ENCODE data around the gene TMEM86B.
"Not testable (repeated sequence)": the region's sequence is repeated elsewhere in the genome, so short reads cannot be mapped to it uniquely, and the experiment has no call there.

TMEM86B gene

DNA sequence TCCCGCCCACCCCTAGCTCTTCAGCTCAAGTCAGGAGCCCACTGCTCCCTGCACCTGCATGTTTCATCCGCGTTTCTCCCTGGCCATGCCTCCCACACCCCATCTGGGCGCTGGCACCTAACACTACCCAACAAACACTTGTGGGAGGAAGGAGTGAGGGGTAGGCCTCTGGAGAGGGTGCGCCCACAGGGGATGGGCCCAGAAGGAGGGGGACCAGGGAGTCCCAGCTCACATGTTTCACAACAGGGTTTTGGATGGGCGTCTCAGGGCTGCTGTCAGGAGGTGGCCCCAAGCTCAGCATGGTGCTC, 12.1 kb upstream of the TMEM86B start:
- DNase-seq: no peak

- DNase-seq: no peak
Observed at GRCh38 chr19:55239004-55239403, 10.4 kb upstream of the TMEM86B start.

GRCh38 chr19:55238030-55238429, 9.5 kb upstream of the TMEM86B start:
- DNase-seq: no peak

DNA sequence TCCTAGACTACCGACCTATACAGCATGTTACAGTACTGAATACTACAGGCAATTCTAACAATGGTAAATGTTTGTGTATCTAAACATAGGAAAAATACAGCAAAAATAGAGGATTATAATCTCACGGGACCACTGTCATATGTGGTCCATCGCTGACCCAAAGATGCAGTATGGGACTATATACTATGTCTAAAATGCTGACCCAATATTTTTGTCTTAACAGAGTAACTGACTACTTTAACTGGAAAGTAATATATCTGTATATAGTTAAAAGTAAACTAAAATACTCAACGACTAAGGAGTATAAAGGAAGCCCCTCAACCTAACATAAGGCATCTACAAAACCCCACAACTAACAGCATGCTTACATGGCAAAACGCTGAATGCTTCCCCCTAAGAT, 4.4 kb upstream of the TMEM86B start:
- DNase-seq: no peak

- DNase-seq: no peak
Observed at GRCh38 chr19:55232286-55232602, 3.7 kb upstream of the TMEM86B start.

DNA sequence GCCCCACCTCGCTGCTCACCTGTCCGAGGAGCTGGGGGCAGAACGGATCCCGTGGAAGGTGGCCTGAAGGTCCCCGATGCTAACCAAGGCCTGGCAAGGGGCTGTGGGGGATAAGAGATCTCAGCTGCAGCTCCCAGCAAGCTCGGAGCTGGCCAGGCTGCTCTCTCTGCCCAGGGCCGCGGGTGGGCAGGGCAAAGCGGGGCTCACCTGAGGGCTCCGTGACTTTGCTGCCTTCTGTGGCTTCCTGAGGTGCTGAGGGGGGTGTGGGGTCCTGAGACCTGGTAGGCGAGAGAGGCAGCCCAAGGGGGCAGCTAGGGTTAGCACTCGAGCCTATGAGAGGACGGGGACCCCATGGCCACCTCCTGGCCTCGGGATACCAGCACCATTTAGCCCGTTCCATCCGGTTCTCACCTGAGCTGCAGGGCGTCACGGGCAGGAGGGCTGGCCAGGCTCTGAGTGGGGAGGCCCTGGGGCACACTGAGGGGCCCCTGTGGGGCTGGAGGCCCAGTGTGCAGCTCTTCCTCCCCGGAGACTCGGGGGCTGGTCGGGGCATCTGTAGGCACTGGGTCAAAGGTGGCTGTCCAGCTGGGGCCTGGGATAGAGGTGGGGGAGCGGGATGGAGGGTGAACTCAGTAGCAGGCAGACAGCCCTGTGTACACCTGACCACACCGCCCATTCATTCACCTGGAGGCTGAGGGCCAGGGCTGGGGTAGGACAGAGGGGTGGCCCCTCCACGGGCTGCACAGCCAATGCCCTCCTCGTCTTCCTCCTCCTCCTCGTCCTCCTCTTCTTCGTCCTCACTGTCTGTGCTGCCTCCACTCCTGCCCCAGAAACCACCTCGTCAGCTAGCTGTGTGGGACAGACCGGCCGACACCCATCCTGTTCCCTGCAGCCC, 3.1 kb upstream of the TMEM86B start:
- no peak for DNase-seq

DNA sequence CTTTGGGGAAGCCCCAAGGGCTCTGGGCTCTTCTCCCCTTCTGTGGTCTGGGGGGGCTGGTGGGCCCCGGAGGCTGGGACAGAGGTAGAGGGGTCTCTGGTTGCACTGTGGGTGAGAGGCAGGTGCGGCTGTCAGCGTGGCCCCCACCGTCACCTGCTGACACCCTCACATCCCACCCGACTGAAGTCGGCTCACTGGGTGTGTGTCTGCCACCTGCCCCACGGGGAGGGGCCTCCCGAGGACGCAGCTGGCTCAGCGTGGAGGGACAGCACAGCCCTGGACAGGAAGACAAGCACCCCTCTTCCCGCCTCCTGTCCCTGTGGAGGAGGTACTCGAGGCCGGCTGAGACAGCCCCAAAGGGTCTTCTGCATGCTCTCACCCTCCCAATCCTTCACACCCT, 2.2 kb upstream of the TMEM86B start:
- DNase-seq: no peak

GRCh38 chr19:55230329-55230728, 1.8 kb upstream of the TMEM86B start:
- no peak for DNase-seq

DNA sequence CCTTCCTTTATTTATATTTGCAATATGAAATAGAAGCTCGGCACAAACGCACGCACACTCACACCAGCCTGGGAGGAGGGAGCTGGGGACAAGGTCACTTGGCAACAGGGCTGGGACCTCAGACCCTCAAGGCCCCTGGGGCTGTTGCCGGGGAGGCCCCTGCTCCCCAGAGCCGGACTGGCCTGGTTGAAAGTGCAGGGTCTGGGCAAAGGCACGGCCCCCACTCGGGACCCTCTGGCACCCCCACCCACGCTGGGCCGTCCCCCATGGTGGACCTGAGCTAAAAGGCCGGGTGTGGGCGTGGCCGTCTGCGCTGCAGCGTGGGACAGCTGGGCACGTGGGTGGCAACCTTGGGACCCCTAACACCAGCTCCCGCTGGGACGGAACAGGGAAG, 1.2 kb upstream of the TMEM86B start:
- DNase-seq: no peak

DNA sequence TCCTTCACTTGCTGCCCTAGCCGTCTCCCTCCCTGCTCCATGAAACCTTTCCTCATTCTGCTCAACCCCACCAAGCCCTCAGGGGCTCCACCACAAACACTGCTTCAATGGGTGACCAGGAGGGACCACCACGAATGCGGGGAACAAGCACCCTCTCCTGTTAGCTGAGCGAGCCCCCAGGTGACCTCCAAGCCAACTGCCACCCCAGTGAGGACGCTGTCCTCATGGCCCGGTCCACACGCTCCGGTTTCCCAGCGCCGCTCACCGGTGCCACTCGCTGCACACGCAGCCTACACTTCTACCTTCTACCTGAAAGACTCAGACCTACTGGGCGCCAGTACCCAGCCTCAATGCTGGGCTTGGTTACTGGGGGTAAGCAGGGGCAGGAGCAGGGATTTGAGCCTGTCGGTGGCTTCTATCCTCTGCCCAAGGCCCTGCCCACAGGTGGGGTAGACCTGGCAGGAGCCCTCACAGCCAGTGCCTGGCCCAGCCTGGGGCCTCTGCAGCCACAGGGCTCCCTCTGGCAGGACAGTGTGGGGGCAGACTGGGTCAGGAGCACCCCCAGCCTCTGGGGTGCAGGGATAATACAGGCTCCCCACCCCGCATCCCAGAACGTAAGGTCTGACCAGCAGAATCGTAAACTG, 704 bp upstream of the TMEM86B start:
- no peak for DNase-seq

DNA sequence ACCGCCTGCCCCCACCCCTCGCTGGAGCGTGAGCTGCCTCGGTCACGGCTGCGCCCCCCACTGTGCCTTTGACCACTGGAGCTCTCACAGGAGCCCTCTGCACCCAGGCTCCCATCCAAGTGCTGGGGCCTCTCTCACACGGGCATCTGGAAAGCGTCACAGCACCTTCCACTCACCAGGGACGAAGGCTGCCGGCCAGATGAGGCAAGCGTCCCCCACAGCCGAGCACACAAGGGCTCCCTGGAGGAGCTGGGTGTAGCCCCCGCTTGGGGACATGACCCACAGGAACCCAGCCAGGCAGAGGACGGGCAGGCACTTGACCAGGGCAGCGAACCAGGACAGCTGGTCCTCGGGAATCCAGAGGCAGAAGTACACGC, 560 bp downstream of the TMEM86B start:
- no peak for DNase-seq

DNA sequence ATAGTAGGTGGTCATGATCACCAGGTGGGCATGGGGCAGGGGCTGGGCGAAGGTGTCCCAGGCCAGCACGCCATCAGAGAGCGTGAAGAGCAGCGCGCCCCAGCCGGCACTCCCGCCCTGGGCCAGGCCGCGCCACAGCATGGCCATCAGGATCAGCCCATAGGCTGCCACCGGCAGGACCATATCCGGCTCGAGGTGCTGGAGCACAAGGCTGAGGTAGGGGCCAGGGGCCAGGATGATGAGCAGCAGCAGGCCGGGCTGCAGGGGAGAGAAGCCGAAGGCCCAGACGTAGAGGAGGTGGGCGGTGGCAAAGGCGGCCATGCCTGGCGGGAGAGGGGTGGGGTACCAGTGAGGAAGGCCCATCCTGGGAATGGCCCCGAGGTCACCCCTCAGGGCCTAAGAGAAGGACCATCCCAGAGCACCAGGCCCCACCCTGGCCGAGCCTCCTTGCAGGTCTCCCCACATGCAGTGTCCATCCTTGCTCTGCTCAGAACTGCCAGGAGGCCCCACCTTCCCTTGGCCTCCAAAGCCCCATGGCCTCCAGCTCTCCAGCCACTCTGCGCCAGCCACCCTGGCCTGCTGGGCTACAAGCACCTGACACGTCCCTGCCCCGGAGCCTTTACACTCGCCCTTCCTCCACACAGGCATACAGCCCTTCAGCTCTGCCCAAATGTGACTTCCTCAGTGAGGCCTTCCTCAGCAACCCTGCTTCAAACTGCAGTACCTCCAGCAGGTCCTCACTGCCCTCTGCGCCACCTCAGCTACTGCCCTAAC, 1.1 kb downstream of the TMEM86B start:
- no peak for DNase-seq

GRCh38 chr19:55226788-55227187, 1.8 kb downstream of the TMEM86B start:
- no peak for DNase-seq

DNA sequence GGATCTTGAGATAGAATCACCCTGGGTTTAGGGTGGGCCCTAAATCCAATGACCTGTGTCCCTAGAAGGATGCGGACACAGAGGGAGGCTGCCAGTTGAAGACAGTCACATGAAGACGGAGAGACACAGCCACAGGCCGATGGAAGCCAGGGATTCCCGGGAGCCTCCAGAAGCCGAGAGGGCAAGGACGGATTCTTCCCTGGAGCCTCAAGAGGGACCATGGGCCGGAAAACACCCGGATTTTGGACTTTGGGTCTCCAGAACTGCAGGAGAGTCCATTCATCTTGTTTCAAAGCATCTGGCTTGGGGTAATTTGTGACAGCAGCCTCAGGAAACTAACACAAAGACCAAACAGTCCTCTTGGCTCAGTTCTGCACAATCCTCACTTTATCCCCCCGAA, 2.3 kb downstream of the TMEM86B start:
- DNase-seq: no peak

GRCh38 chr19:55225415-55225958, 3.1 kb downstream of the TMEM86B start:
- DNase-seq: no peak

DNA sequence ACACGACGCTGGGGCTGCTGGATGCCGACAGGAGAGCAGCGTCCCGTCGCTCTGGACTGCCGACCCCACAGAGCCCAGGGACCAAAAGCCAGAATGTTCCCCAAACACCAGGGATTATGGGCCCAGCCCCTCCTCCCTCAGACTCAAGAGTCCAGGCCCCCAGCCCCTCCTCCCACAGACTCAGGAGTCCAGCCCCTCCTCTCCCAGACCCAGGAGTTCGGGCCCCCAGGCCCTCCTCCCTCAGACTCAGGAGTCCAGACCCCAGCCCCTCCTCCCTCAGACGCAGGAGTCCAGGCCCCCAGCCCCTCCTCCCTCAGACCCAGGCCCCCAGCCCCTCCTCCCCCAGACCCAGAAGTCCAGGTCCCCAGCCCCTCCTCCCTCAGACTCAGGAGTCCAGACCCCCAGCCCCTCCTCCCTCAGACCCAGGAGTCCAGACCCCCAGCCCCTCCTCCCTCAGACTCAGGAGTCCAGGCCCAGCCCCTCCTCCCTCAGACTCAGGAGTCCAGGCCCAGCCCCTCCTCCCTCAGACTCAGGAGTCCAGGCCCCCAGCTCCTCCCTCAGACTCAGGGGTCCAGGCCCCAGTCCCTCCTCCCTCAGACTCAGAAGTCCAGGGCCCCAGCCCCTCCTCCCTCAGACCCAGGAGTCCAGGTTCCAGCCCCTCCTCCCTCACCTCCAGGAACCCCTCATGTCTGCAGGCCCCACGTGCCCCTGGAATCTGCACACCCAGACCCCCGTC, 3.7 kb downstream of the TMEM86B start:
- DNase-seq: not testable (repeated sequence)

DNA sequence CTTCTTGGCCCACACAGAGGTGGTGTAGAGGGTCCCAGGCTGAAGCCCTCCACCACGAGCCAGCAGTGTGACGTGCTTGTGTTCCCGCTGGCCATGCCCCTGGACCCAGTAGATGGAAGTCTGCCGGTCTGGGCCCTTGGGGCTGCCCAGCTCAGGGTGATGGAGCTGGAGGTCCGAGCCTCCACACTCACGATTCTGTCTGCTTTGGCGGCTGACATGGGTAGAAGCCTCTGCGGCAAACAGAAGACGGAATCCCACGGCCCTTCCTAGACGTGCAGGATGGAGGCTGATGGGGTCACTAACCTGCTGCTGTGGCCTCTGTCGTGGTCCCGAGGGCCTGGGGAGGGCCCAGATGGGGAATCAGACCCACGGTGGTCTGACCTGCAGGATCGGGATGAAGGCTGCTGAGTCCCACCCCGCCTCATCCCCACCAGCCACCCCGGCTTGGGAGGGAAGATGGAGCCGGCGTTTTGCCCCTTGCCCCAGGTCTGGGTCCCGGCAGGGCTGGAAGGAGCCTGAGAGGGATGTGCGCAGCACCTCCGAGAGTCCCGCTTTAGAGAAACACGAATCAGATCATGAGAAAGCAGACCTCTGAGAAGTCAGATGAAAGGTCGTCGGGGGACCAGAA, 4.4 kb downstream of the TMEM86B start:
- DNase-seq: no peak

- DNase-seq: no peak
Observed at GRCh38 chr19:55223291-55224037, 5.1 kb downstream of the TMEM86B start.

DNA sequence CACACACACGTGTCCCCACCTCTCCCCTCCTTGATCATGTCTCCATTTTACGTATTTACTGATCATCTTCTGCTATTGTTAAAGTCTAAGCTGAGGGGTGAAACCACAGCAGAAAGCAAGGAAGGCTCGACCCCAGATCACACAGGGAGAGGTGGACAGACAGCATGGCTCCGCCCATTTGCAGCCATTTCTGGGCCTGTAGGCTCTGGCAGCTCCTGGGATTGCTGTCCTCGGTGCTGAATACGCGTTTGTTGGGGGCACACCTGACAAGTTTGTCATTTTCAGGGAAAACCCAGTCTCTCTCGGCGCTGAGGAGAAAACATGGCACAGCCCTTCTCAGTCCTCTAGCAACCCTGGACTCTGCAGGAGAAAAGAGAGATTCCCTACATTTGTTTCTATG, 8.0 kb downstream of the TMEM86B start:
- DNase-seq: no peak

DNA sequence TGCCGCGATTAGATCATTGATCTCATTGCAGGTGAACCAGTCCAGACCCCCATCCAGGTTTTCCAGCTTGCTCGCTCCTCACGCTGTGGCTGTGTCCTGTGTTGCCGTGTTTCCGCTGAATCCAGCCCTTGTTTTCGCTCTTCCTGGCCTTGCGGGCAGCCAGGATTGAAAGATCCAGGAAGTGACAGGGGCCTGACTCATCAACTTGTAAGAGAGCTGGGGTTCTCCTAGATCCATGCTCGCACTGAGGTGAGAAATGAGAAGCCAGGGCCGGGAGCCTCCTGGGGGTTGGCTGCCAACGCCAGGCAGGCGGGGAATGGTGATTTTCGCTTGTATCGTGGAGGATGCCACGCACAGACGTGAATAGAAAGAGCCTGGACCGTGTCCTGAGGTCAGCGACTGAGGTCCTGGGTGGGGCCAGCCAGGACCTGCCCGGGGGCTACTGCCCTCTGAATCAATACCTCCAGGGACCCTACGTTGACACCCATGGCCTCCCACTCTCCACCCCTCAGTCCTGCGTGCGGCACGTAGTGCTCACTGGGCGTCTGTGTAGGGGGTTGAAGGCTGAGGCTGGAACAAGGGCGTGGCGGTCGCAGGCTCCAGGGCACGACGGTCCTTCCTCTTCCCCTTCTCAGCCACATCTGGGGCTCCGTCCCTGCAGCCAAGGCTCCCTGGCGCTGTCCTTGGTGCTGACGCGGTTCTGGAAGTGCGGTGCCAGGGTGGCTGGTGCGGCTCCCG, 11.9 kb downstream of the TMEM86B start:
- peak; percentile 98 for DNase-seq

DNA sequence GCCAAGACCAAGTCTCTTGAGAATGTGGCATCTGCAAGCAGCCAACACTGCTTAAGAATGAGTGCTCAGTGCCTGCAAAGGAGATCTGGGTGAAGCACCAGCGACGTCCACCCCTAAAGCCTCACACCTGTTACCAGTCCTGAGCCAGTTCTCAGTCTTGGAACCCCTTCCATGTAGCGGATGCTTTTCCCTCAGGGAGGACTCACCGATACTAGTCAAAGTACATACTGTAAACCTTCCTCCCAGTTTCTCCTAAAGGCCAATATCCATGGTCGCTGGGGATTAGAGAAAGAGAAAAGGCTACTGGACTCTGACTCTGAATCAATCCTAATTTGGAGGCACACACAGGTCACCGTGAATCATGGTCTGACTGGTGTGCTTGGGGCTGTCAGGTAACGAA, 15.0 kb downstream of the TMEM86B start:
- no peak for DNase-seq

Data from DMS153 (cell line).